ENCODE results near the gene ZC3H18. TPM values are rescaled to one million over a fixed set of nuclear protein-coding genes. Genes with fewer than 3 reads are reported as not detected.

Gene ZC3H18
- total RNA-seq, 6 experiments from 2014 or later: 37.9 to 49.3 (median 42.8) TPM

DNA sequence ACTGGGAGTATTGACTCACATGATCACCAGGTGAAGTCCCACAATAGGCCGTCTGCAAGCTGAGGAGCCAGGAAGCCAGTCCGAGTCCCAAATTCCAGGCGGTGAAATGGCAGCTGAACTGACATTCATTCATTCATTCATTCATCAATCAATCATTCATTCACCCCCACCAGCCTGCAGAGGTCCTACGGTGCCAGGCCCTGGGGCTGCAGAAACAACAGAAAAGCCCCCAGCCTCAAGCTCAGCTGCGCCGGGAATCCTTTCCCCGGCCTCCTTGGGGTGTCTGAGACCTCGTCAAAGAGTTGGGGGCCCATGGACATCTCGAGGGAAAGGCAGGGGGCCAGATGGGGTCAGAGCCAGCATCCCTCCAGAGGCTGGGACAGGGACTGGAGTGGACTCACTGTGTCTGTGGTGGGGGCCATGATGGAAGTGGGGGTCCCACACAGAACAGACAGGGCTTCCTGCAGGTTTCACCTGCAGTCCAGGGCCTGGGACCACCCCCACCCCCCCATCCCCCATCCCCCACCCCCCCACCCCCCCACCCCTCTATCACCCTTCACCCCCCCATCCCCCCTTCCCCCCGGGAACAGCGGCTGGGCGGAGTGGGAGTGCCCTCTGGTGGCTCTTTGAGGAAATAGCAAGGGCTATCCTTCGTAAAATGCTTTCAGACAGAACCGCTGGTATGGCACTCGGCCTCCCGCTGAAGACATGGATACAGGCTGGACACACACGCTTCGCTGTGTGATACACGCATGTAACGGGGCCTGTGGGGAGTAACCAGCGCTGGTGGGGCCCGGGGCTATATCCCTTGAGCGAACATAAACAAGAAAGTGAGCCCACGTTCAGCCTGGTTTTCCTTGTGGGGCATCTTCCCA, 8.5 kb upstream of the ZC3H18 start:
- Mint-ChIP-seq H3K4me1 (ENCODE audit: low read depth) (peaks cover 16% of the 10 kb centered on the region), H3K27me3 (ENCODE audit: insufficient read depth) (peaks cover 16% of the 10 kb centered on the region), H3K4me3 (peak overlapping the region; percentile 86), H3K36me3 (ENCODE audit: low read depth) (no peaks in the 10 kb centered on the region), H3K27ac (no peak overlapping the region), H3K9me3 (no peaks in the 10 kb centered on the region)
- TF ChIP-seq, protein P1, sequence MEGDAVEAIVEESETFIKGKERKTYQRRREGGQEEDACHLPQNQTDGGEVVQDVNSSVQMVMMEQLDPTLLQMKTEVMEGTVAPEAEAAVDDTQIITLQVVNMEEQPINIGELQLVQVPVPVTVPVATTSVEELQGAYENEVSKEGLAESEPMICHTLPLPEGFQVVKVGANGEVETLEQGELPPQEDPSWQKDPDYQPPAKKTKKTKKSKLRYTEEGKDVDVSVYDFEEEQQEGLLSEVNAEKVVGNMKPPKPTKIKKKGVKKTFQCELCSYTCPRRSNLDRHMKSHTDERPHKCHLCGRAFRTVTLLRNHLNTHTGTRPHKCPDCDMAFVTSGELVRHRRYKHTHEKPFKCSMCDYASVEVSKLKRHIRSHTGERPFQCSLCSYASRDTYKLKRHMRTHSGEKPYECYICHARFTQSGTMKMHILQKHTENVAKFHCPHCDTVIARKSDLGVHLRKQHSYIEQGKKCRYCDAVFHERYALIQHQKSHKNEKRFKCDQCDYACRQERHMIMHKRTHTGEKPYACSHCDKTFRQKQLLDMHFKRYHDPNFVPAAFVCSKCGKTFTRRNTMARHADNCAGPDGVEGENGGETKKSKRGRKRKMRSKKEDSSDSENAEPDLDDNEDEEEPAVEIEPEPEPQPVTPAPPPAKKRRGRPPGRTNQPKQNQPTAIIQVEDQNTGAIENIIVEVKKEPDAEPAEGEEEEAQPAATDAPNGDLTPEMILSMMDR (IDR thresholded peaks at IDR 0.05): peak; percentile 83
- DNase-seq: peak; percentile 10

GRCh38 chr16:88566158-88566557, 4.0 kb upstream of the ZC3H18 start:
- no peaks in the 10 kb centered on the region for H3K36me3 Mint-ChIP-seq (ENCODE audit: low read depth)
- no peak overlapping the region for H3K4me3 Mint-ChIP-seq
- peak overlapping the region; percentile 13; the same call in 1 of the 2 replicates for H3K27ac Mint-ChIP-seq
- TF ChIP-seq, protein P1 (IDR thresholded peaks at IDR 0.05): no peak
- H3K9me3 Mint-ChIP-seq: no peaks in the 10 kb centered on the region
- DNase-seq: peak; percentile 48
- H3K4me1 Mint-ChIP-seq (ENCODE audit: low read depth): peaks cover 26% of the 10 kb centered on the region
- peaks cover 3% of the 10 kb centered on the region for H3K27me3 Mint-ChIP-seq (ENCODE audit: insufficient read depth)

DNA sequence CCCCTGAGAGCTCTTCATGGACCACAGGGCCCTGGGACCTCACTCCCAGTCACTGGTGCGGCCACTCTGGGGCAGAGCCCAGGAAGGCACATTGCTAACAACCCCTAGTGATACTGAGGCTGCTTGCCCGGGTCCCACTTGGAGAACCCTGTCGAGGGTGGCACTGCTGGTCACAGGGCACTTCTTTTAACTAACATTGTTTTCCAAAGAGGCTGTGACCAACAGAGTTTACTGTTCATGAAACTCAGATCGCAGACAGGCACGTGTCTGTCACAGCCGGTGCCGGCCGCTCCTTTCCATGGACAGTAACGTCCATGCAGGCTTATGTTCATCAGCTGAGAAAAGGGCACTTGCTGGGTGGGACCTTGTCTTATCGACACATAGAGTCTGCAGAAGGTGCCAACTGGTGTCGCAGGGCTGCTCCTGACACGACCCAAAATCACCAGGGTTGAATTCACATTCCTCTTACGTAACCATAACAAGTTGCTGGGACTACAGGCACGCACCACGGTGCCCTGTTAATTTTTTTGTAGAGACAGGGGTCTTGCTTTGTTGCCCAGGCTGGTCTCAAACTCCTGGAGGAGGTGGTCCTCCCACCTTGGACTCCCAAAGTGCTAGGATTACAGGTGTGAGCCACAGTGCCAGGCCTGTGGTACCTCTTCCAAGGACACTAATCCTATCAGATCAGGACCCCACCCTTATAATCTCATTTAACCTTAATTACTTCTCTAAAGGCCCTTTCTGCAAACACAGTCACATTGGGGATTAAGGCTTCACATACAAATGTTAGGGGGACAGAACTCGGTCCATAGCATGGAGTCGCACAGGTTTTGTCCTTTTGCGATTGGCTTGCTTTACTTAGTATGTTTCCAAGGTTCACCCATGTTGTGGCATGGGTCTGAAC, 1.2 kb upstream of the ZC3H18 start:
- Mint-ChIP-seq H3K9me3 (no peaks in the 10 kb centered on the region), H3K4me1 (ENCODE audit: low read depth) (peaks cover 33% of the 10 kb centered on the region), H3K27me3 (ENCODE audit: insufficient read depth) (peaks cover 3% of the 10 kb centered on the region), H3K36me3 (ENCODE audit: low read depth) (no peaks in the 10 kb centered on the region), H3K27ac (peak overlapping the region; percentile 77), H3K4me3 (peak overlapping the region; percentile 88)
- TF ChIP-seq, protein P1 (IDR thresholded peaks at IDR 0.05): no peak
- no peak for DNase-seq

GRCh38 chr16:88569614-88569984, 604 bp upstream of the ZC3H18 start:
- TF ChIP-seq, protein P1 (IDR thresholded peaks at IDR 0.05): no peak
- peak overlapping the region; percentile 77 for H3K27ac Mint-ChIP-seq
- no peaks in the 10 kb centered on the region for H3K36me3 Mint-ChIP-seq (ENCODE audit: low read depth)
- peaks cover 3% of the 10 kb centered on the region for H3K27me3 Mint-ChIP-seq (ENCODE audit: insufficient read depth)
- peak; percentile 4 for DNase-seq
- no peaks in the 10 kb centered on the region for H3K9me3 Mint-ChIP-seq
- H3K4me1 Mint-ChIP-seq (ENCODE audit: low read depth): peaks cover 33% of the 10 kb centered on the region
- peak overlapping the region; percentile 88 for H3K4me3 Mint-ChIP-seq

GRCh38 chr16:88570691-88571092, 489 bp downstream of the ZC3H18 start:
- Mint-ChIP-seq H3K27ac (peak overlapping the region; percentile 67), H3K9me3 (no peaks in the 10 kb centered on the region), H3K4me3 (peak overlapping the region; percentile 95), H3K36me3 (ENCODE audit: low read depth) (no peaks in the 10 kb centered on the region), H3K4me1 (ENCODE audit: low read depth) (peaks cover 33% of the 10 kb centered on the region), H3K27me3 (ENCODE audit: insufficient read depth) (peaks cover 3% of the 10 kb centered on the region; the same call in 1 of the 2 replicates)
- no peak for DNase-seq
- TF ChIP-seq, protein P1 (IDR thresholded peaks at IDR 0.05): no peak
